RPMI8226 (cell line): ENCODE measurements around the gene MTMR11.
A peak's percentile ranks its signal among the peaks of the same experiment; 100 is the strongest.

Experiments used
- DNase-seq: peaks from one replicate; pipeline ENCODE4 v3.0.0-alpha.2; 2015

Gene MTMR11

DNA sequence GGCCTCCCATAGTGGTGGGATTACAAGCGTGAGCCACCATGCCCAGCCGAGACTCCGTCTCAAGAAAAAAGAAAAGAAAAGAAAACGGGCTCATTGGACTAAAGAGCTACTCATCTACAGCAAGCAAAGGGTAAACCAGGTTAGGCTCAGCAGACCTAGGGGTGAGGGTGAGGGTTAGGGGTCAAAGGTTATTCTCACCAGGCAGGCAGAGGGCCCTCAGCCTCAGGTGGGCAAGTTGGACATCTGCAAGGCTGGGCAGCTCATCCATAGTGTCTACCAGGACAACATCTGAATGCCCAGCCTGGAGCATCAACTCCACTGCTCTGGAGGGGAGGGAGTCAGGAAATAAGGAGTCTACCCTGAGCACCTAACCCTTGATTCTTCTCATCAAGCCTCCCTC is 3.5 kb downstream of the MTMR11 start:
- no peak for DNase-seq

DNA sequence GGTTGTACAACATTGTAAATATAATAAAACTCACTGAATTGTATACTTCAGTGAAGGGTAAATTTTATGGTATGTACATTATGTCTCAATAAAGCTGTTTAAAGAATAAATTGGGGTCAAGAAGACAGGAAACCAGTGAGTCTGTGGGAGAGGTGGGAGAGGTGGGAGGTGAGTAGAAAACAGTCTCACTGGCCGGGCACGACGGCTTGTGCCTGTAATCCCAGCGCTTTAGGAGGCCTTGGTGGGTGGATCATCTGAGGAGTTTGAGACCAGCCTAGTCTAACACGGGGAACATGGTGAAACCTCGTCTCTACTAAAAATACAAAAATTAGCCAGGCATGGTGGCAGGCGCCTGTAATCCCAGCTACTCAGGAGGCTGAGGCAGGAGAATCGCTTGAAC is 4.2 kb downstream of the MTMR11 start:
- no peak for DNase-seq

- no peak for DNase-seq
Measured at GRCh38 chr1:149931212-149931790, 5.4 kb downstream of the MTMR11 start.

GRCh38 chr1:149929856-149930255 is 6.8 kb downstream of the MTMR11 start:
- DNase-seq: no peak

DNA sequence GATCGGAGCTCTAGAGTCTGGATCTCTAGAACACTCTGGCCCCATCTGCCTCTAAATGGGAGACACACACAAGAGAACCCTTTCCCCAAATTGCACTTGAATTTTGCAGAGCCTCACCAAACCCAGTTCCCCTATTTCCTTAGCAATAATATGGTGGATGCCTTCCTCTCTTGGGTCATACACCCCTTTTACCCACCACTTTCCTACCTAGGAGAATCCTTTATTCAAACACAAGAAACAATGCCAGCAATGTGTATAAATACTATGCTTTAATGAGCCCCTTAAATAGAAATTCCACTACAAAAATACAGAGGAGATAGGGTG is 8.3 kb downstream of the MTMR11 start:
- DNase-seq: no peak

DNA sequence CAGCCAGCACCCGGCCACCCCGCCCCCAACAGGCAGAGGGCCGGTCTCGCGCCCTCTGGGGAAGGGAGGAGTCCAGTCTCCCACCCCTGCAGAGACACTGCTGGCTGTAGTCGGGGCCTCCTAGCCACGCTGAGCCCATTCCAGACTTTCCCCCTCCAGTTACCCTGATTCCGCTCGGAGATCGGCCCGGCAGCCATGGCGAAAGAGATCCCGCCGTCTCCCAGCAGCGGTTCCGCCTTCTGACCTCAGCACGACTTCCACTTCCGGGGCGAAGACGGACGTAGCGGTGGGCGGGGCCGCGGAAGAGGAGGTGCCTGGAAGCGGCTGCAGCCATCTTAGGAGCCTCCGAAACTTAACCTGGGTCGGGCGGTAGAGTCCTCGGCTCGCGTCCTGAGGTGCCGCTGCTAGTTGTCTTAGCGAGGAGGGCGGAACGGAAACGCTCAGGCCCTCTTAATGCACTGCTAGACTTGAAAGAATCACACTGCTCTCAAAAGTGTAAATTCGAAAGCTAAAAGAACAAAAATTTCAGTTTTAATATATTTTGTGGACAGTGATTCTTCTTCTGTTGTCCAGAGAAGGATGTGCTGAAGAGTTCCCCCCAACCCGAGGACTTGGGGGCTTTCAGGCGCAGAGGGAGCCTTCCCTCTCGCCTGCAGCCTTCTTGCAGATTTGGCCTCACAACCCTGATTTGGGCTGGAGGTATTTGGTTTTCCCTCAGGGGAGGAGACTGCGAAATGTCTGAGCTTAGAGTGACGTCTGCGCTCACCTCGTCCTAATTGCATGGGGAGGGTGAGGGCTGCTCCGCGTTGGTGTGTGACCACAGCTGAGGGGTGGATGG is 8.9 kb downstream of the MTMR11 start, which contains the start of gene SF3B4:
Gene SF3B4, minus strand, starts transcription at position 241 of the 838 bp plus-strand sequence. Its CDS starts 44 bp downstream, at position 197.
- peak; percentile 98 for DNase-seq

GRCh38 chr1:149927056-149927562 is 9.6 kb downstream of the MTMR11 start:
- no peak for DNase-seq

DNA sequence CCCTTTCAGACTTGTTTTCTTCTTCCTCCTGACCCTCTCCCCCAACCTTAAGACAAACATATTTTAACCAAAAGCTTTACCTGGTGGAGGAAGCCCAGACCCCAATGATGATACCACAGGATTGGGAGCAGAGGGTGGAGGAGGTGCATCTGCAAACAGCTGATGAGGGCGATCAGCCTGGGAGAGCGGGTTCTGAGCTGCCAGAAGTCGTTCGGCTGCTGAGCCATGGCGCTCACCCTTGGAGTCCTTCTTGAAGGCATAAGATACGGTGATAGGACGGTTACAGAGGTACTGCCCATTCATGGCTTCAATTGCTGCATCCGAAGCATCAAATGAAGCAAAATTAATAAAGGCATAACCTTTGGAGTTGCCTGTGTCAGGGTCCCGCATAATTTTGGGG is 10.4 kb downstream of the MTMR11 start:
- no peak for DNase-seq

DNA sequence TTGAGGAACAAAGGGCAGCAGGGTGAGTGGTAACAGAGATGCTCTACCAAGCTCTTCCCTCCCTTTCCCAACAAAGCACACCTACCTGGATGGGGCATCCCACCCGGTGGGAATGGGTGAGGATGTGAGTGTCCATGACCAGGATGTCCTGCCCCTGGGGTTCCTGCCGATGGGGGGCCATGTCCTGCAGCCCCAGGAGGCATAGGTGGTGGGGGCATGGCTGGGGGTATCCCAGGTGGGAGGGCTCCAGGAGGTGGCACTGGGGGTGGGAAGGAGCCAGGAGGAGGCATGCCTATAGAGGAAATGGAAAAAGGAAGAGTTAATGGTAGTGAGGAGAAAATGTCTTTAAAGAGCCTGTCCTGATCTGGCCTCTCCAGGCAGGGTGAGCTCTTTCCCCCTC is 10.9 kb downstream of the MTMR11 start:
- DNase-seq: no peak

- DNase-seq: no peak
Measured at GRCh38 chr1:149925345-149925744, 11.3 kb downstream of the MTMR11 start.

DNA sequence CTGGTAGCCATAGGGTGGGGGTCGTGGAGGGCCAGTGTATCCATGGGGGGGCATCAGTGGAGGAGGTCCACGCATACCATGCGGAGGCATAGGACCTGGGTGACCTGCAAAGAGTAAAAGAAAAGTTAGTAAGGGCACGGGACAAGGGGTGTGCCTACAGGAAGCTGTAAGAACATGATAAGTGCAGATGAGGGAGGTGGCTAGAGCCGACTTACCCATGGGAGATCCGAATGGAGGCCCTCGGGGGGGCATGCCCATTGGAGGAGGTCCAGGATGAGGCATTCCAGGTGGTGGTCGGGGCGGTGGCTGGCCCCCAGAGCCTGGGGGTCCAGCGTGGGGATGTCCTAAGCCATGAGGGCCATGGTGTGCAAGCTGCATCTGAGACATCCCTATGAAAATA is 13.1 kb downstream of the MTMR11 start:
- no peak for DNase-seq

- DNase-seq: no peak
Measured at GRCh38 chr1:149917571-149918144, 19.0 kb downstream of the MTMR11 start, which contains the start of gene SV2A. SV2A (minus strand) TSS chr1:149917844; CDS start chr1:149913840, 4,004 bp downstream.

DNA sequence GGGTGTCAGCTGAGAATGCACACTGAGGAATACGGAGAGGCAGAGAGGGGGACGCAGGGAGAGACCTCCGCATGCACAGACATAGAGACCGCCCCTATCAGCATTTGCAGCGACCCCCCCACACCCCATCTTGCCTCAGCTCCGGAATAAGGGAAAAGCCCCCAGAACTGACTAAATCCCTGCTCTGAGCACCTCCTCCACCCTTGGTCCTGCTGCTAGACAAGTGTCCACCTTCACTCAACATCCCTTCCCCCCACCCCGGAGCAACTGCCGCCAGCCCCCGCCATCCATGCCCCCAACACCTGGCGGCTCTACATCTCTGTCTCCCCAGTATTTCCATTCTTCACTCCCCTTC is 19.8 kb downstream of the MTMR11 start:
- DNase-seq: no peak

- no peak for DNase-seq
Measured at GRCh38 chr1:149916193-149916897, 20.3 kb downstream of the MTMR11 start.

DNA sequence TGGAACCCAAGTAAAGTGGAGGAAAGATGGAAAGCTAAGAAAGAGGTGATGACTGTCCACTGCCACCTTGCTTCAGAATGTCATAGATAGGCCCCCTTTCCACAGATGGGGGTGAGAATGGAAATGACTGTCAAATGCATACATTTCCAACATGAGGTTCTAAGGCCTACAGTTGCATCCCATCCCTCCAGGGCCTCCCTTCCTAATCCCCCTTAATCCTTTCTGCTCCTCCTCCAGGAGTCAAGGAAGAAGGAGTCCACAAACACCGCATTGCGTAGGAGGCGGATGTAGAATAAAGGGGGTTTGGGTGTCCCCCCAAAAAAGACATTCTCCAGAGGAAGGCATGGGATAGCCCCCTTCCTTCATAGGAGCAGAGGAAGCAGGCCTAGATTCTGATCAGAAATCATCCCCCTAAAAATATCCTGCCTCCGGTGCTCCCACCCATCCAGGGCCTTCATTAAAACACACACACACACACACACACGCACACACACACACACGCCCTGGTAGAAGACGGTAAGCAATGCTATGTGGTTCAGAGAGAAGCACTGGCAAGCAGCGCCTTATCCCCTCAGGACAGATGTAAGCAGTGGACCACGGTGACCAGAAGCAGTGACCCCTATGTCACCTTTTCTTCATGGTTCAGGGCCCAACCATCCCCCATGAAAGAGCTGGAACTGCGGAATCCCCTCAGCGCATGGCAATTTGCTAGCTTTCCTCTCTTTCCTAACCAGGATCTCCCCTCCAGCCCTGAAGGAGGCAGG is 21.1 kb downstream of the MTMR11 start:
- DNase-seq: no peak

DNA sequence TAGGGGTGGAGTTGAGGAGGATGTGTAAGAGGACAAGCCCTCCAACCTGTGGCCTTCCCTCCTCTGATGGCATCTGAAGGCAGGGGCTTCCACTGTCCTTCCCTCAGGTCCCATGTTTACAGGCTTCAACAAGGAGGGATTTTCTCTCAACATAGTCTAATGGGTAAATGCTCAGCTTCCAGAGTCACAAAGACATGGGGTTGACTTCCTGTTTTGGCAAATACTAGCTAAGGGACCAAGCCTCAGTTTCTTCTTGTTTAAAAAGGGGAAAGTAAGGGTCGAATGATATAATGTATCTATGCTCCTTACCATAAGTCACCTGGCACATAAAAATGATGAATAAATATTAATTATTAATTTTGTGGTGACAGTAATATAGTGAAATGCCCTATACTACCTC is 22.1 kb downstream of the MTMR11 start:
- DNase-seq: no peak

DNA sequence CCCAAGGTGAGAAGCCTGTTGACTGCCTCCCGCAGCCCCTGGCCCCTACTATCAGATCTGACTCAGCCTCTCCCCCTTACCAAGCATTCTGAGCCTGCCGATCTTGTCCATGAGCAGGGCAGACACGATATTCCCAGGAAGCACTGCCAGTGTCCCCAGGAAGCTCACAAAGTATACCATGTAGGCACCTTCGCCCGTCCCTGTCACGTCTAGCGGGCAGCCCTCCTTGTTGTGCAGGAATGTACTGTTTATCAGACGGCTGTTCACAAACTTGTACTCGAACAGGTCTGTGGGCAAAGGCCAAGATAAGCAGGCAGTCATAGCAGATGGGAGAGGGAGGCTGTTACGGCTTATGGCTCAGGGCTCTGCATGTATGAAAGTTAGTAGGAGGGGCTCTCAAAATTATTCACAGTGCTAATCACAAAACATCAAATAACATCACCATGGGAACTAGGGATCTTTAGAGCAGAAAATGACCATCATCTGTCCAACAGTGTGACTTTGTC is 30.1 kb downstream of the MTMR11 start:
- no peak for DNase-seq

- DNase-seq: no peak
Measured at GRCh38 chr1:149903836-149904491, 32.7 kb downstream of the MTMR11 start.

DNA sequence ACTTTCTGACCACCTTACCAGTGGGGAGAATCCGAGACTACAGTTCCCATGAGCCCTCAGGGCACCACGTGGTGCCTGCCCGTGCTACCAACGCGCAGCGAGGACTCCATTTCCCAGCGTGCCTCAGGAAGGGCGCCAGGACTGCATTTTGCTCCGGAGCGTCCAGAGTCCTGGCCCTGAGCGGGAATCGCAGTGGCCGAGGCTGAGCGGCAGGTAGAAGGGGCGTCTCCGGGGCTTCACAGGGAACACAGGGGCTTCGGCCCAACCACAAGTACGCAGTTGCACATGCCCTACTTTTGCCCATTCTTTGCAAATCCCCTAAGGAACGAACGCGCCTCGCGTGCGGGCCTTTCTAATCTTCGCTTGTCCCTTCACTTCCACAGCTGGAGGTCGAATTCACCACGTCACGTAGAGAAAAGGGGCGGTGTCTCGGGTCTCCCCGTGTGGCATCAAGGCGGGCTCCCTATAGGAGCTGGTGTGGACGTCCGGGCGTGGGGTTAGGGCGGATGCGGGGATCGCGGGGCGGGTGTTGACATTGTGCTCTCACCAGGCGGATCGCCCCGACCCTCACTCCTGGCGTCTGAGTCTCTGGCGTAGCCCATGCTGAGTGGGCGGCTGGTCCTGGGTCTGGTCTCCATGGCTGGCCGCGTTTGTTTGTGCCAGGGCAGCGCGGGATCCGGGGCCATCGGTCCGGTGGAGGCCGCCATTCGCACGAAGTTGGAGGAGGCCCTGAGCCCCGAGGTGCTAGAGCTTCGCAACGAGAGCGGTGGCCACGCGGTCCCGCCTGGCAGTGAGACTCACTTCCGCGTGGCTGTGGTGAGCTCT is 37.0 kb downstream of the MTMR11 start, which contains the start of gene BOLA1:
Gene BOLA1, plus strand, starts transcription at position 109 of the 825 bp plus-strand sequence. Its CDS starts 492 bp downstream, at position 601.
- DNase-seq: peak; percentile 91

DNA sequence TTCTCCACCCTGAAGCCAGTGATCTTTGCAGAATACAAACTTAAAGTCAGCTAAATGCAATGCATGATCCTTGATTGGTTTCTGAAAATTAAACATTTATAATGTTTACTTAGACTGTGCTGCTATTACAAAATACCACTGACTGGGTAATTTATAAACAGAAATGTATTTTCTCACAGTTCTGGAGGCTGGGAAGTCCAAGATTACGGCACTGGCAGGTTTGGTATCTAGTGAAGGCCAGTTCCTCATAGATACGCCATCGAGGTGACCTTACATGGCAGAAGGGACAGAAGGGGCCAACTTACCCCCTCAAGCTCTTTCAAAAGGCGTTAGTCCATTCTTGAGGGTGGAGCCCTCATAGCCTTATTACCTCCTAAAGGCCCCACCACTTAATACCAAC is 40.1 kb downstream of the MTMR11 start:
- DNase-seq: no peak

DNA sequence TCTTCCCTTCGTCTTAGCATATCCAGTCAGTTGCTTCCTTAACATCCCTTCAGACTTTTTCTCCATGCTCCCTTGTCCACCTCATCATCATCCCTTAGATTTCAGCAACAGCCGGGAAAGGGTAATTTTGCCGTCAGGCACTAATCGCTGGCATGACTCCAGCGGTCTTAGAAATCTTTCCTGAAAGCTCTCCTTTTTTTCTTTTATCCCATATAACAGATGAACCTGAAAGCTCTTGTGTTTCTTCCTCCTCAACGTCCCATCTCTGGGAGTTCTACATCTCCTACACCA is 47.7 kb downstream of the MTMR11 start:
- no peak for DNase-seq
